Heart right ventricle (tissue), 16 donors: ENCODE data around the gene UNC5B. TPM values are rescaled to one million over a fixed set of nuclear protein-coding genes. Genes with fewer than 3 reads are reported as not detected.

Experiments
- ATAC-seq, 8 donors: fragments of 200-7000 bp; cut with Tn5 transposase; one replicate each; pipeline ENCODE4 v1.9.1; 2020; ENCODE audit warnings: mild to moderate bottlenecking in 8 of 8, moderate library complexity in 8 of 8, moderate number of reproducible peaks in 1 of 8
- DNase-seq, 2 donors: peaks; one replicate each; pipeline ENCODE4 v3.0.0-alpha.2; 2020
- H3K27ac ChIP-seq, 10 donors: fragments of 200-600 bp; sonication (generic) in 2 of 10; one replicate each; pipeline versions ENCODE4 v1.5.0 to v1.8.0; 2020 to 2022; ENCODE audit warnings: mild to moderate bottlenecking in 3 of 10
- H3K27me3 ChIP-seq, 7 donors: fragments of 200-600 bp; one replicate each; pipeline ENCODE4 v1.8.0; 2021 to 2022; ENCODE audit warnings: mild to moderate bottlenecking in 2 of 7
- H3K36me3 ChIP-seq, 9 donors: fragments of 200-600 bp; sonication (generic) in 1 of 9; one replicate each; pipeline versions ENCODE4 v1.5.0 to v1.8.0; 2020 to 2022; ENCODE audit warnings: mild to moderate bottlenecking in 2 of 9
- H3K4me1 ChIP-seq, 9 donors: fragments of 200-600 bp; sonication (generic) in 1 of 9; one replicate each; pipeline versions ENCODE4 v1.5.0 to v1.8.0; 2020 to 2022; ENCODE audit warnings: mild to moderate bottlenecking in 4 of 9
- H3K4me3 ChIP-seq, 10 donors: fragments of 200-600 bp; sonication (generic) in 2 of 10; one replicate each; pipeline versions ENCODE4 v1.5.0 to v1.8.0; 2020 to 2022; ENCODE audit warnings: mild to moderate bottlenecking in 7 of 10, moderate library complexity in 2 of 10
- H3K9me3 ChIP-seq, 11 donors: fragments of 200-600 bp in 10 of 11; sonication (generic) in 2 of 11; one replicate each; pipeline versions ENCODE4 v1.5.0 to v1.8.0; 2013 to 2022; ENCODE audit warnings: mild to moderate bottlenecking in 2 of 11, control low read depth in 1 of 11, moderate library complexity in 1 of 11
- WGBS, 2 donors: extraction: QIAGEN DNeasy Blood & Tissue Kit; methylation state at CpG; one replicate each; pipeline ENCODE4 v1.1.7; 2013; ENCODE audit warnings: inconsistent platforms in 1 of 2; 5-methylcytosine and 5-hydroxymethylcytosine counted together
- intact Hi-C, 10 donors: fragments of 100-400 bp; cut with DNase I; formaldehyde crosslinking; loops; one replicate each; pipeline versions ENCODE4 v1.11.1 to v1.14.2; 2022
- polyA plus RNA-seq, 2 donors: library from polyadenylated mRNA; stranded (reverse); fragments of 200-250 nt; gene quantifications; one replicate each; pipeline ENCODE4 v1.2.3, GENCODE V29; 2013
- total RNA-seq, 10 donors: library from RNA; stranded (reverse); fragmentation: NEBNext Ultra II Directional in 3 of 10; extraction: Animal tissue kit (Norgen Biotek cat#: 25700) in 3 of 10; gene quantifications; one replicate each; pipeline versions ENCODE4 v1.2.1 to v1.2.4, GENCODE V29; 2021 to 2023
- TF ChIP-seq, protein P1 (sequence below), 9 donors: fragments of 200-600 bp; sonication (generic) in 2 of 9; IDR thresholded peaks; one replicate each; pipeline versions ENCODE4 v1.5.0 to v1.8.0; 2021 to 2022; ENCODE audit warnings: antibody characterized with exemption in 9 of 9, mild to moderate bottlenecking in 5 of 9, moderate library complexity in 1 of 9
- donor health status: Arrhythmogenic right ventricular cardiomyopathy.
- donor health status: ischemic (EF 13 %, LVEDD 7.1; RV severe dilation, severe dysfunction).
- donor health status: healthy with polysubstance abuse.
- donor health status: DM: no; HTN: yes; CAD: no.
- donor health status: DM: no; HTN: no; CAD: no.
- donor health status: ischemic (EF 25% LVEDD 6.9; RV normal size, moderate dysfunction).
- donor health status: ischemic (EF 25% LVEDD 5.7; RV mildly dilated, moderate dysfunction).
- donor health status: healthy.
- donor health status: DM: yes; HTN: yes; CAD: no.
- donor health status: Ischemic cardiomyopathy.
- donor health status: ischemic (EF 35%, LVEDD 5.7; RV mildly dilated, moderate dysfunction).
- donor health status: nonischemic (EF 11% LVEDD 7.7; RV severe dilation, severe dysfunction).
- donor health status: DM: yes; HTN: yes; CAD: no.
- donor health status: PGD.
- donor health status: ischemic (EF 29% LVEDD 5.4; RV normal size, mild dysfunction).
- donor health status: nonischemic (EF 23%, LVEDD 6.1; RV moderate dilation, normal function).

UNC5B gene
- total and polyA plus RNA-seq, 12 donors: 3.3 to 20.6 (median 12.1) TPM

GRCh38 chr10:71241114-71241829 lies 28.9 kb downstream of the UNC5B start:
- H3K9me3 ChIP-seq: no peaks in the 10 kb centered on the region
- H3K36me3 ChIP-seq: no peaks in the 10 kb centered on the region
- peak overlapping the region; percentile 14 to 80 (median 54) for H3K27ac ChIP-seq
- no peak overlapping the region for H3K4me3 ChIP-seq
- intact Hi-C loops: no loop called here
- no peaks in the 10 kb centered on the region for H3K27me3 ChIP-seq
- TF ChIP-seq, protein P1, sequence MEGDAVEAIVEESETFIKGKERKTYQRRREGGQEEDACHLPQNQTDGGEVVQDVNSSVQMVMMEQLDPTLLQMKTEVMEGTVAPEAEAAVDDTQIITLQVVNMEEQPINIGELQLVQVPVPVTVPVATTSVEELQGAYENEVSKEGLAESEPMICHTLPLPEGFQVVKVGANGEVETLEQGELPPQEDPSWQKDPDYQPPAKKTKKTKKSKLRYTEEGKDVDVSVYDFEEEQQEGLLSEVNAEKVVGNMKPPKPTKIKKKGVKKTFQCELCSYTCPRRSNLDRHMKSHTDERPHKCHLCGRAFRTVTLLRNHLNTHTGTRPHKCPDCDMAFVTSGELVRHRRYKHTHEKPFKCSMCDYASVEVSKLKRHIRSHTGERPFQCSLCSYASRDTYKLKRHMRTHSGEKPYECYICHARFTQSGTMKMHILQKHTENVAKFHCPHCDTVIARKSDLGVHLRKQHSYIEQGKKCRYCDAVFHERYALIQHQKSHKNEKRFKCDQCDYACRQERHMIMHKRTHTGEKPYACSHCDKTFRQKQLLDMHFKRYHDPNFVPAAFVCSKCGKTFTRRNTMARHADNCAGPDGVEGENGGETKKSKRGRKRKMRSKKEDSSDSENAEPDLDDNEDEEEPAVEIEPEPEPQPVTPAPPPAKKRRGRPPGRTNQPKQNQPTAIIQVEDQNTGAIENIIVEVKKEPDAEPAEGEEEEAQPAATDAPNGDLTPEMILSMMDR (IDR thresholded peaks at IDR 0.05): no peak
- DNase-seq (peak in 1 of 2 donors; percentile 62), ATAC-seq (peak in 5 of 8 donors; percentile 8 to 55 (median 20))
- 49 to 64% methylated on average over 11 of the region's 11 CpGs for WGBS, 2 donors
- H3K4me1 ChIP-seq: peaks cover 65 to 100% (median 88%) of the 10 kb centered on the region in 9 donors

DNA sequence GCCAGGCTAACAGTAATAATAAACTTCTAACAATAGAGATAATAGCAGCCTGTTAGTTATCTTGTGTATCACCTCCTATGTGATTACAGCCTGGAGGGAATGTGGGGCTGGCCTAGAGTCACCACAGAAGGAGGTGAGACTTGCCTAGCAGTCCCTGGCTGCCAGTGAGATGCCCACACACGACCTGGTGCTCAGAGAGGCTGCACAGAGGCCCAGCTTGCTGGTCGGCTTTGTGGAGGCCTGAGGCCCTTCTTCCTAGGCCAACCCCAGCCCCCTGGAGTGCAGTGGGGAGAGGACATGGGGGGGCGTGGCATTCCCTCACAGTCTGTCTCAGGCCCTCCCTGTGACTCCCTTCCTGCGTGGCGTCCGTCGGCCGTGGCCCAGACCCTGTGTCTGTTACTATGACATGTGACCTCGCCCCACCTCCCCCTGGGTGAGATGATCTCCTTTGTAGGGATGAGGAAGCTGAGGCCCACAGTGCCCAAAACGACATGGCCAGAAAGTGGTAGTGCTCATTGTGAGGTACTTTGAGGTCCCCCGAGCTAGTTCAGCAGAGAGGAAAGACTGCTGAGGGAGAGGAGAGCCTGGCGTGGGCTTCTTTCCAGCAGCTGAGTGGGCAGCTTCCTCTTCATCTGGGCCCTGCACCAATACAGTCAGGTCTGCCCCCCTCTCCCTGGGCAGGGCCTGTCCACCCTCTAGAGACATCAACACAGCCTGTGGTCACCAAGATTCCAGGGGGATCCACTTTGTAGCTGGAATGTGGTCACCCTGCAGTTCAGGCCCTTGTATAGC lies 29.7 kb downstream of the UNC5B start:
- Histone ChIP-seq H3K27ac (peak overlapping the region; percentile 14 to 80 (median 52)), H3K36me3 (no peaks in the 10 kb centered on the region), H3K9me3 (no peaks in the 10 kb centered on the region), H3K4me3 (no peak overlapping the region), H3K4me1 (peaks cover 69 to 100% (median 88%) of the 10 kb centered on the region in 9 donors), H3K27me3 (no peaks in the 10 kb centered on the region)
- ATAC-seq (peak in 7 of 8 donors; percentile 5 to 34 (median 30)), DNase-seq (peak; percentile 48 to 53)
- WGBS, 2 donors: 41 to 46% methylated on average over 12 of the region's 12 CpGs
- intact Hi-C loops: loop anchor here in 1 of 10 donors (1.0 kb wide), 1 partner anchor 27 kb away; no protein-coding TSS in a partner anchor
- TF ChIP-seq, protein P1 (IDR thresholded peaks at IDR 0.05): no peak

DNA sequence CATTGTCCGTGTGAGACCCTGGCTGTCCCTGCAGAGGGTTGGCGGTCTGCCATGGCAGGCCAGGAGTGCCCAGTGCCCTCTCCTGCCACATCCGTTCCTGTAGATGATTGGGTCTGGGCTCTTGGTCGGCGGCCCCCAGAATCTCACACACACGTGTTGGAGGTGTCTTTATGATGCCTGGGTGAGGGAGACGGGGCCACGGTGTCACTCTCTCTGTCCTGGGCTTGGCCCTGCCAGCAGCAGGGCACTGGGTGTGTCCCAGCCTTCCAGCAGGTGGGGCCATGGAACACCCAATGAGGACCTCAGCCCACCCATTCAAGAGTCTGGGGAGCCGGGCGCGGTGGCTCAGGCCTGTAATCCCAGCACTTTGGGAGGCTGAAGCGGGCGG lies 30.2 kb downstream of the UNC5B start:
- TF ChIP-seq, protein P1 (IDR thresholded peaks at IDR 0.05): peak in 7 of 9 donors; percentile 5 to 41 (median 28)
- Histone ChIP-seq H3K9me3 (no peaks in the 10 kb centered on the region), H3K4me1 (peaks cover 74 to 100% (median 90%) of the 10 kb centered on the region in 9 donors), H3K27ac (peak overlapping the region; percentile 30 to 80 (median 52)), H3K27me3 (no peaks in the 10 kb centered on the region), H3K4me3 (no peak overlapping the region), H3K36me3 (no peaks in the 10 kb centered on the region)
- intact Hi-C loops: loop anchor here in 1 of 10 donors (1.0 kb wide), 1 partner anchor 27 kb away; no protein-coding TSS in a partner anchor
- peak in 5 of 8 donors; percentile 5 to 17 (median 7) for ATAC-seq
- peak in 1 of 2 donors; percentile 49 for DNase-seq
- 60 to 72% methylated on average over 13 of the region's 13 CpGs for WGBS, 2 donors

GRCh38 chr10:71243756-71244395 lies 31.5 kb downstream of the UNC5B start:
- H3K36me3 ChIP-seq: no peaks in the 10 kb centered on the region
- peak overlapping the region in 5 of 10 donors; percentile 10 to 46 (median 39) for H3K4me3 ChIP-seq
- ATAC-seq (peak in 4 of 8 donors; percentile 8 to 39 (median 18)), DNase-seq (no peak)
- peak overlapping the region in 9 of 10 donors; percentile 34 to 80 (median 76) for H3K27ac ChIP-seq
- TF ChIP-seq, protein P1 (IDR thresholded peaks at IDR 0.05): no peak
- H3K27me3 ChIP-seq: no peaks in the 10 kb centered on the region
- WGBS, 2 donors: 52 to 56% methylated on average over 6 of the region's 6 CpGs
- H3K4me1 ChIP-seq: peaks cover 78 to 100% (median 93%) of the 10 kb centered on the region in 9 donors
- intact Hi-C loops: no loop called here
- no peaks in the 10 kb centered on the region for H3K9me3 ChIP-seq
